ENCODE data around the gene ZNF227.

GRCh38 chr19:44284968-44285367, 72.6 kb downstream of the ZNF227 start:
- TF ChIP-seq, protein P1, sequence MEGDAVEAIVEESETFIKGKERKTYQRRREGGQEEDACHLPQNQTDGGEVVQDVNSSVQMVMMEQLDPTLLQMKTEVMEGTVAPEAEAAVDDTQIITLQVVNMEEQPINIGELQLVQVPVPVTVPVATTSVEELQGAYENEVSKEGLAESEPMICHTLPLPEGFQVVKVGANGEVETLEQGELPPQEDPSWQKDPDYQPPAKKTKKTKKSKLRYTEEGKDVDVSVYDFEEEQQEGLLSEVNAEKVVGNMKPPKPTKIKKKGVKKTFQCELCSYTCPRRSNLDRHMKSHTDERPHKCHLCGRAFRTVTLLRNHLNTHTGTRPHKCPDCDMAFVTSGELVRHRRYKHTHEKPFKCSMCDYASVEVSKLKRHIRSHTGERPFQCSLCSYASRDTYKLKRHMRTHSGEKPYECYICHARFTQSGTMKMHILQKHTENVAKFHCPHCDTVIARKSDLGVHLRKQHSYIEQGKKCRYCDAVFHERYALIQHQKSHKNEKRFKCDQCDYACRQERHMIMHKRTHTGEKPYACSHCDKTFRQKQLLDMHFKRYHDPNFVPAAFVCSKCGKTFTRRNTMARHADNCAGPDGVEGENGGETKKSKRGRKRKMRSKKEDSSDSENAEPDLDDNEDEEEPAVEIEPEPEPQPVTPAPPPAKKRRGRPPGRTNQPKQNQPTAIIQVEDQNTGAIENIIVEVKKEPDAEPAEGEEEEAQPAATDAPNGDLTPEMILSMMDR (IDR thresholded peaks at IDR 0.05; ENCODE audit: insufficient read depth, low read depth, low read length) = no peak
- no peak for TF ChIP-seq EZH2 (IDR thresholded peaks at IDR 0.05; ENCODE audit: insufficient read depth, low read length)
